ENCODE measurements around the gene PECR.
A peak's percentile ranks its signal among the peaks of the same experiment; 100 is the strongest.

PECR gene

GRCh38 chr2:216069028-216069427 lies 12.6 kb downstream of the PECR start:
- no peak for DNase-seq

- DNase-seq, result no peak
These were observed 15.4 kb downstream of the PECR start for GRCh38 chr2:216066230-216066629.

- DNase-seq, result no peak
These were observed 16.9 kb downstream of the PECR start for GRCh38 chr2:216064665-216065064.

GRCh38 chr2:216064014-216064630 lies 17.5 kb downstream of the PECR start:
- no peak for DNase-seq

- DNase-seq, result no peak
These were observed 22.3 kb downstream of the PECR start for GRCh38 chr2:216059233-216059834.

- no peak for DNase-seq
These were observed 23.9 kb downstream of the PECR start for GRCh38 chr2:216057688-216058193.

GRCh38 chr2:216056739-216057138 lies 24.9 kb downstream of the PECR start:
- no peak for DNase-seq

- DNase-seq, result no peak
These were observed 25.9 kb downstream of the PECR start for GRCh38 chr2:216055680-216056079.

GRCh38 chr2:216052420-216052819 lies 29.2 kb downstream of the PECR start:
- DNase-seq, result no peak

- DNase-seq, result no peak
These were observed 30.3 kb downstream of the PECR start for GRCh38 chr2:216051350-216051749.

- DNase-seq, result no peak
These were observed 32.2 kb downstream of the PECR start for GRCh38 chr2:216049452-216049851.

GRCh38 chr2:216047397-216047796 lies 34.2 kb downstream of the PECR start:
- no peak for DNase-seq

- no peak for DNase-seq
These were observed 36.6 kb downstream of the PECR start for GRCh38 chr2:216044883-216045486.

GRCh38 chr2:216043949-216044348 lies 37.7 kb downstream of the PECR start:
- DNase-seq, result no peak

GRCh38 chr2:216041438-216041837 lies 40.2 kb downstream of the PECR start:
- no peak for DNase-seq

- no peak for DNase-seq
These were observed 41.7 kb downstream of the PECR start for GRCh38 chr2:216039918-216040317.

- DNase-seq, result peak; percentile 85
These were observed 47.5 kb downstream of the PECR start for GRCh38 chr2:216034065-216034464.

GRCh38 chr2:216033403-216033802 lies 48.2 kb downstream of the PECR start:
- DNase-seq, result no peak

GRCh38 chr2:216031960-216032689 lies 49.5 kb downstream of the PECR start:
- no peak for DNase-seq

GRCh38 chr2:216030216-216030615 lies 51.4 kb downstream of the PECR start:
- no peak for DNase-seq

GRCh38 chr2:216029416-216030129 lies 52.0 kb downstream of the PECR start:
- DNase-seq, result no peak

GRCh38 chr2:216024779-216025336 lies 56.8 kb downstream of the PECR start:
- DNase-seq, result no peak
